Left lung (tissue), 10 donors: ENCODE measurements around the gene SHMT2. TPM values are rescaled to one million over a fixed set of nuclear protein-coding genes. Genes with fewer than 3 reads are reported as not detected.

Experiments
- ATAC-seq: fragments of 200-7000 bp; cut with Tn5 transposase; one replicate; pipeline ENCODE4 v1.9.1; 2020; ENCODE audit warnings: moderate library complexity
- DNase-seq, 4 donors: peaks; one replicate each; pipeline ENCODE4 v3.0.0-alpha.2; 2013 to 2020
- H3K27ac ChIP-seq, 2 donors: fragments of 200-600 bp; sonication (generic) in 1 of 2; one replicate each; pipeline versions ENCODE4 v1.5.0 to v1.8.0; 2020 to 2021
- H3K27me3 ChIP-seq, 2 donors: fragments of 200-600 bp; sonication (generic) in 1 of 2; one replicate each; pipeline versions ENCODE4 v1.5.0 to v1.8.0; 2020 to 2021
- H3K36me3 ChIP-seq, 2 donors: fragments of 200-600 bp; sonication (generic) in 1 of 2; one replicate each; pipeline versions ENCODE4 v1.5.0 to v1.8.0; 2020 to 2021
- H3K4me1 ChIP-seq, 2 donors: fragments of 200-600 bp; one replicate each; pipeline ENCODE4 v1.8.0; 2021
- H3K4me3 ChIP-seq, 2 donors: fragments of 200-600 bp; sonication (generic) in 1 of 2; one replicate each; pipeline versions ENCODE4 v1.5.0 to v1.8.0; 2020 to 2021; ENCODE audit warnings: mild to moderate bottlenecking in 1 of 2
- H3K9me3 ChIP-seq, 2 donors: fragments of 200-600 bp; sonication (generic) in 1 of 2; one replicate each; pipeline versions ENCODE4 v1.5.0 to v1.8.0; 2020 to 2021
- CTCF ChIP-seq, 2 donors: fragments of 200-600 bp; sonication (generic) in 1 of 2; IDR thresholded peaks; one replicate each; pipeline versions ENCODE4 v1.5.0 to v1.8.0; 2021; ENCODE audit warnings: antibody characterized with exemption in 2 of 2
- intact Hi-C, 2 donors: fragments of 100-400 bp; cut with DNase I; formaldehyde crosslinking; loops; one replicate each; pipeline versions ENCODE4 v1.11.2 to v1.14.2; 2022
- polyA plus RNA-seq, 6 donors: library from polyadenylated mRNA; unstranded; fragments of 120-200 nt; gene quantifications; one replicate each; pipeline ENCODE4 v1.2.1, GENCODE V29; 2013; ENCODE audit not compliant: insufficient read length in 6 of 6
- total RNA-seq, 2 donors: library from RNA; stranded (reverse); fragmentation: NEBNext Ultra II Directional; extraction: Animal tissue kit (Norgen Biotek cat#: 25700); gene quantifications; one replicate each; pipeline ENCODE4 v1.2.1, GENCODE V29; 2021
- donor health status: DM: no; HTN: yes; CAD: no.
- donor health status: DM: no; HTN: no; CAD: no.

Gene SHMT2
- total and polyA plus RNA-seq, 8 donors: 64.7 to 116 (median 75.6) TPM

DNA sequence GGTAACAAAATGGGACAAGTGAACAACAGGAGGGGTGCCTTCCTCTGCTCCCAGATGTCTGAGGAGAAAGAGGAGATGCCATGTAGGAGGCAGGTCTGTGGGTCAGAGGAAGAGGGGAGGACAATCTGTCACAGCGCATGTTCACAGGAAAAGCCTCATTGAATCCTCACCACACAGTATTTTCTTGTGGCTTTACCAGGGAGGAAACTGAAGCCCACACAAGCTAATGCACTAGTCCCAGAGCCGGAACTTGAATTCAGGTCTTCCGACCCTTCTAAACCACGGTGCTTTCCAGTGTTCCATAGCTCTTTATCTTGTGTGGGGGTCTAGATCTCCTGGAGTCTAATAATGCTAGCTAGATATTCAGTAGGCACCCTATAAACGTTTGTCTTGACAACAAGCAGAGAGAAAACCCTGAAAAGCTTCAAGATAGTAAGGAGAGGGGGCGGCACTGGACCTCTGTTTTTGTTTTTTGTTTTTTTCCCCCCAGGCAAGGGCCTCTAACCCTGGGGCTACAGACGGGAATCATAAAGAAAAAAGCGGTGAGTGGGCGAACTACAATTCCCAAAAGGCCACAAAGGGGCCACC, 371 bp upstream of the SHMT2 start:
- ATAC-seq (no peak), DNase-seq (no peak)
- intact Hi-C loops: no loop called here
- Histone ChIP-seq H3K9me3 (no peaks in the 10 kb centered on the region), H3K27me3 (peaks cover 31 to 37% of the 10 kb centered on the region in 2 donors), H3K27ac (peak overlapping the region; percentile 72 to 82), H3K36me3 (peaks cover 0 to 31% of the 10 kb centered on the region in 2 donors), H3K4me3 (peak overlapping the region; percentile 56 to 72), H3K4me1 (peaks cover 0 to 60% of the 10 kb centered on the region in 2 donors)
- peak; percentile 18 to 37 for TF ChIP-seq CTCF (IDR thresholded peaks at IDR 0.05)

GRCh38 chr12:57230381-57231155, 1.1 kb downstream of the SHMT2 start:
- TF ChIP-seq CTCF (IDR thresholded peaks at IDR 0.05): no peak
- intact Hi-C loops: no loop called here
- ATAC-seq (no peak), DNase-seq (peak in 1 of 4 donors; percentile 65)
- Histone ChIP-seq H3K4me3 (peak overlapping the region; percentile 56 to 72), H3K27ac (peak overlapping the region in 1 of 2 donors; percentile 82), H3K4me1 (peaks cover 0 to 53% of the 10 kb centered on the region in 2 donors), H3K9me3 (no peaks in the 10 kb centered on the region), H3K27me3 (peaks cover 16 to 29% of the 10 kb centered on the region in 2 donors), H3K36me3 (peaks cover 0 to 43% of the 10 kb centered on the region in 2 donors)

- Histone ChIP-seq H3K27me3 (peaks cover 12 to 29% of the 10 kb centered on the region in 2 donors), H3K9me3 (no peaks in the 10 kb centered on the region), H3K27ac (no peak overlapping the region), H3K36me3 (peaks cover 0 to 43% of the 10 kb centered on the region in 2 donors), H3K4me3 (peak overlapping the region in 1 of 2 donors; percentile 72), H3K4me1 (peaks cover 0 to 57% of the 10 kb centered on the region in 2 donors)
- ATAC-seq (no peak), DNase-seq (peak in 1 of 4 donors; percentile 59)
- TF ChIP-seq CTCF (IDR thresholded peaks at IDR 0.05): no peak
- intact Hi-C loops: no loop called here
Measured at GRCh38 chr12:57231276-57232021, 1.9 kb downstream of the SHMT2 start.

DNA sequence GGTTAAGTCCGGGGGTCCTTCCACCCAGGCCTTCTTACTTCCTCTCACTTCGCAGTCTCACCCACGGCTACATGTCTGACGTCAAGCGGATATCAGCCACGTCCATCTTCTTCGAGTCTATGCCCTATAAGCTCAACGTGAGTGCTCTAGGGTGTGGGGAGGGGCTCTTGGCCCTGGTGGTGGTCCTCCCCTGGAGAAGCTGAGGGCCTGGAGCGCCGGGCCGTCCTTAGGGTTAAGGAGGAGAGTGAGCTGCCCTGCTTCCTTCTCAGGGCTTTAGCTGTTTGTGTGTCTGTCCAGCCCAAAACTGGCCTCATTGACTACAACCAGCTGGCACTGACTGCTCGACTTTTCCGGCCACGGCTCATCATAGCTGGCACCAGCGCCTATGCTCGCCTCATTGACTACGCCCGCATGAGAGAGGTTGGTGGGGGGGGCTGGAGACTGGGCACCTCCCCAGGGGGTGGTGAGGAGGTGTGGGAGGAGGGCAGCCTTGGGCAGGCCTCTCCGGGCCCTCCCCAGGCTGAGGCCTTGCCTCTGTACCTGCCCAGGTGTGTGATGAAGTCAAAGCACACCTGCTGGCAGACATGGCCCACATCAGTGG, 2.7 kb downstream of the SHMT2 start:
- peaks cover 0 to 43% of the 10 kb centered on the region in 2 donors for H3K36me3 ChIP-seq
- H3K4me3 ChIP-seq: no peak overlapping the region
- TF ChIP-seq CTCF (IDR thresholded peaks at IDR 0.05): no peak
- peaks cover 7 to 29% of the 10 kb centered on the region in 2 donors for H3K27me3 ChIP-seq
- H3K9me3 ChIP-seq: no peaks in the 10 kb centered on the region
- ATAC-seq (no peak), DNase-seq (peak in 1 of 4 donors; percentile 53)
- intact Hi-C loops: no loop called here
- H3K27ac ChIP-seq: no peak overlapping the region
- peaks cover 0 to 51% of the 10 kb centered on the region in 2 donors for H3K4me1 ChIP-seq
